Stimulated activated effector memory CD8-positive, alpha-beta T cell treated with anti-CD3 and anti-CD28 coated beads, Interleukin-12 subunit alpha, Interleukin-12 subunit beta, amount 100 ng/mL, for 72 hours (primary cell): ENCODE results near the gene RSPO3.
A peak's percentile ranks its signal among the peaks of the same experiment; 100 is the strongest.

Experiments
- ATAC-seq: fragments of 150-1000 bp; cut with Tn5 transposase; 2 replicates; pipeline ENCODE4 v1.10.0; 2021
- DNase-seq, 2 donors: peaks; one replicate each; pipeline ENCODE4 v3.0.0; 2021 to 2022; ENCODE audit warnings: low spot score in 2 of 2
- H3K27ac Mint-ChIP-seq: one replicate; pipeline ENCODE4 v1.8.0; 2022; ENCODE audit warnings: mild to moderate bottlenecking, mixed read lengths
- H3K36me3 Mint-ChIP-seq: one replicate; pipeline ENCODE4 v1.8.0; 2022; ENCODE audit warnings: mild to moderate bottlenecking, mixed read lengths
- H3K4me1 Mint-ChIP-seq: one replicate; pipeline ENCODE4 v1.8.0; 2022; ENCODE audit warnings: mixed read lengths
- H3K4me3 Mint-ChIP-seq: one replicate; pipeline ENCODE4 v1.8.0; 2022; ENCODE audit warnings: mild to moderate bottlenecking, mixed read lengths
- H3K9me3 Mint-ChIP-seq: one replicate; pipeline ENCODE4 v1.8.0; 2022; ENCODE audit warnings: mixed read lengths

RSPO3 gene

GRCh38 chr6:127164036-127164435, 45.6 kb downstream of the RSPO3 start:
- Mint-ChIP-seq H3K27ac (no peak overlapping the region), H3K9me3 (no peaks in the 10 kb centered on the region), H3K4me3 (no peak overlapping the region), H3K36me3 (no peaks in the 10 kb centered on the region), H3K4me1 (no peaks in the 10 kb centered on the region)
- ATAC-seq (no peak), DNase-seq (no peak)

DNA sequence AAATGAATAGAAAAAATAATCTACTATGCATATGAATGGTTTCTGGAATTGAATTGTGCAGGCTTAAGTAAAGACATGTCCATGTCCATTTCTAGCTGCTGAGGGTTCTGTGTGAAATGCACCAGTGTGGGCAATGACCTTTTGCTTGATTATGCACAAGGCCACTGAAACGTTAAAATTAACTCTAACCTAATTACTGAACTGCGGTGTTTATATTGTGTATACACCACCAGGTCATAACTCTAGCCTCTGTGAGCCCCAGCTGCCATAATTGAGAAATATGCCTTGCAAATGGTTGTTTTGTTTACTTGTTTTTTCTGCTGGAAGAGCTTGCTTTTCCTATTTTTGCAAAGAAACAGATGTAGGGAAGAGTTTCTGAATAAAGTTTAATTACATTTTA, 46.1 kb downstream of the RSPO3 start:
- Mint-ChIP-seq H3K36me3 (no peaks in the 10 kb centered on the region), H3K9me3 (no peaks in the 10 kb centered on the region), H3K4me3 (no peak overlapping the region), H3K27ac (no peak overlapping the region), H3K4me1 (no peaks in the 10 kb centered on the region)
- DNase-seq (no peak), ATAC-seq (no peak)

DNA sequence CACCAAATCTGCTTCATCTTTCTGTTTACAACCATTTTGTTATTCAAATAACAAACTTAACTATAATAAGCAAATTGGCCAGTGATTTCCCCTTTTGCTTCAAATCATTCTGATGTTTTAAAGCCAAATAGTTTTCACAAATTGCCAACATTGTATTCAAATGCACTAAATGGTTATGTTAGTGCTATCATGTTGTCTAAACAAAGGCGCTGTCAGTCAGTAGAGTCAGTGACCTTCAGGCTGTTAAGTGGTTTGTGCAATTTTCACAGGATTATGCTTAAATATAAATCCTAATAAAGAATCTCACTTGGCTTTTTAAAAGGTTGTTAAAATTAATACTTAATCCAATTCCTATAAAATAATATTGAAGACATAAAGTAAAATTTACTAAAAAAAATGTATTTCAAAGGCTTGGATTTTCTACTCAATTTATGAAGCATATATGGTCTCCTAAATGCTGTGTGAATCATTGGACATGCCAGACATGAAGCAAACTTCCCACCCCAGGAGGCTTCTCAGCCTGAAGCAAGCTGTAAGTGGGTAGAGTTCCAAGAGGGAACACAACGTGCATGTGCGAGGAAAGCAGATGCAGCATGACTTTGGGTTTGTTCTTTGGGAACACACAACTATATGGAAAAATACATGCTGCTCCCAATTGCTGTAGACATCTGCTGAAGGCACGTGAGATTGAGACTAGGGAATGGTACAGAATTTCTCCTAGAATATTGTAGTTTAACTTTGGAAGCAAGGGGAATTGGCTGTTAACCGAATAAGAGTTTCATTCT, 54.9 kb downstream of the RSPO3 start:
- no peaks in the 10 kb centered on the region for H3K36me3 Mint-ChIP-seq
- H3K4me3 Mint-ChIP-seq: no peak overlapping the region
- H3K4me1 Mint-ChIP-seq: no peaks in the 10 kb centered on the region
- no peaks in the 10 kb centered on the region for H3K9me3 Mint-ChIP-seq
- DNase-seq (no peak), ATAC-seq (no peak)
- no peak overlapping the region for H3K27ac Mint-ChIP-seq

- no peaks in the 10 kb centered on the region for H3K4me1 Mint-ChIP-seq
- H3K27ac Mint-ChIP-seq: no peak overlapping the region
- ATAC-seq (no peak), DNase-seq (no peak)
- H3K36me3 Mint-ChIP-seq: no peaks in the 10 kb centered on the region
- no peak overlapping the region for H3K4me3 Mint-ChIP-seq
- no peaks in the 10 kb centered on the region for H3K9me3 Mint-ChIP-seq
Observed at GRCh38 chr6:127176146-127176545, 57.7 kb downstream of the RSPO3 start.

DNA sequence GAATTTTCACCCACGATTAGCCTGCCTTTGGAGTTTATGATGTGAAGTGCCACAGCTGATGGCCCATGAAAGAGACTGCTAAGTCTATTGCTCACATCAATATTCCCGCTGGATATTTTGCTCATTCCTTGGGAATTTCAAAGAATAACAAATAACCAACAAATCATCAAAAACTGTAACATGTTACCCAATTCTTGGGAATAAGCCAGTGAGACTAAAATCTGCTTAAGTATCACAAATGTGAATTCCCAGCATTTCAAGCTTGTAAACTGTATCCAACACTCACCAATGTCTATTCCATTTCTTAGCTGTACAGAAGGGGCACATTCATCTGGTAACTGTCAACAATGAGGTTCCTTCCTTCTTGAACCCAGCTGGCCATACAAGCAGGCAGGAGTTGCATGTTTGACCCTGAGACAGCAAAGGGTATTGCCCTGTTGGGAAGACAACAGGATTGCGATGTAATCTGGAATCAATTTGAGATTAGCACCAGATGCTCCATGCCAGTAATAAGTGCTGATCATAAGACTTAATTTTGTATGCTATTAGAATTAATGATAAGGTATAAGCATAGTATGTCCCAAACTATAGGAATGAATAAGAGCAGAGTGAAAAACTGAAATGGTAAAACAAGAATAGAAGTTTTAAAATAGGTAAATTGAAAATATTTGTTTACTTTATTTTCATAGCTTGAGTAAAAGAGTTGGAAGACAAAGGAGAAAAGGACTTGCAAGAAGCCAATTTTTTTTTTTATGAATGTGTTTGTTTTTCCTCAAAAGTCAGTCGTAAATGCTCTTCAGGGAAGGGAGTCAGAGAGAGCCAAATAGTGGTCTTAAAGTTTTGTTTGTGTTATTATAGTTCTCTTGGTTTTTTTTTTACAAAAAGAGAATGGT, 58.8 kb downstream of the RSPO3 start:
- ATAC-seq (no peak), DNase-seq (no peak)
- Mint-ChIP-seq H3K36me3 (no peaks in the 10 kb centered on the region), H3K9me3 (no peaks in the 10 kb centered on the region), H3K27ac (no peak overlapping the region), H3K4me1 (no peaks in the 10 kb centered on the region), H3K4me3 (no peak overlapping the region)

DNA sequence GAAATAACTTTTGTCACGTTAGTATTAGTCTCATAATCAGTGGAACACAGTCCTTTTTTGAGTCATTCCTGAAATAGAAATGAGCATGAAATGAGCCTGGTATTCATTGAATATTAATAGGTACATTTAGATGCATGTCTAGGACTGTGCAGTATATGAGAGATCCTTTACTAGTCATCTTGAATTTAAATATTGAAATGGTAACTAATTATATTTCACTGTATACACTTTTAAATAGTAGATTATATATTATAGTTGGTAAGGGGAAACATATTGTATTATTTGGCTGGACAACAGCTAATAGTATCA, 59.4 kb downstream of the RSPO3 start:
- ATAC-seq (no peak), DNase-seq (no peak)
- H3K9me3 Mint-ChIP-seq: no peaks in the 10 kb centered on the region
- no peak overlapping the region for H3K27ac Mint-ChIP-seq
- H3K4me1 Mint-ChIP-seq: no peaks in the 10 kb centered on the region
- no peaks in the 10 kb centered on the region for H3K36me3 Mint-ChIP-seq
- H3K4me3 Mint-ChIP-seq: no peak overlapping the region

DNA sequence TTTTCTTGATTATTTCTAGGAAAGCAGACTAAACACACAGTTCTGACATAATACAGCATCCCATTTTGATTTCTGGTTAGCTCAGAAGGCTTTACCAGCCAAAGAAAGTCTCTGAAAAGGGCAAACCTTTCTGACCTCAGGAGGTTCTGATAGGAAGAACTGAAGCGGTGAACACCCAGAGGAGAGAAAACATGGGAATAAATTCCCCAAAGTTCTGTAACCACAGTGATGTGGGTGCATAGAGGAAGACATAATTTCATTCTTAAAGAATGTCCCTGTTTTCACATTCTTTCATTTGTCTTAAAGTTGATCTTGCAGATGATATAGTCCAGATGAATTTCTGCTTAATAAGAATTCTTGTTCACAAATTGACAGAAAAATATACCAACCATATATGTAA, 60.3 kb downstream of the RSPO3 start:
- Mint-ChIP-seq H3K9me3 (no peaks in the 10 kb centered on the region), H3K27ac (no peak overlapping the region), H3K4me1 (no peaks in the 10 kb centered on the region), H3K36me3 (no peaks in the 10 kb centered on the region), H3K4me3 (no peak overlapping the region)
- ATAC-seq (no peak), DNase-seq (no peak)

DNA sequence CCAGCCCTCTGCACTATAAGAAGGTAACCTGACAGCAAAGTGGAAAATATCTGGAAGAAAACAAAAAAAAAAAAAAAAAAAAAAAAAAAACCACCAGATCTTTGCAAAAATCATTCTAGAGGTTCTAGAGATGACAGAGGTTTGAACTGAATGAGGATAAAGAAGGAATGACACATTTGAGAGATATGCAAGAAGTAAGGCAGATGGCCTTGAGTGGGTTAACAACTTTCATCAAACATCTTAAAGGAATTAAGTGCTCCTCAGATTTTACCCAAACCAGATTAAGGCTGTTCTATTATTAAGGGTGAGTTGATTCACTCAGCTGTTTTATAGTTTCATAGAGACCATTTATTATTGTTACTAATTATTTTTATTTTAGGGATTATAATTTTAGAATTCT, 62.0 kb downstream of the RSPO3 start:
- H3K4me3 Mint-ChIP-seq: no peak overlapping the region
- ATAC-seq: no peak
- H3K9me3 Mint-ChIP-seq: no peaks in the 10 kb centered on the region
- no peak overlapping the region for H3K27ac Mint-ChIP-seq
- H3K36me3 Mint-ChIP-seq: no peaks in the 10 kb centered on the region
- no peak for DNase-seq
- H3K4me1 Mint-ChIP-seq: no peaks in the 10 kb centered on the region

DNA sequence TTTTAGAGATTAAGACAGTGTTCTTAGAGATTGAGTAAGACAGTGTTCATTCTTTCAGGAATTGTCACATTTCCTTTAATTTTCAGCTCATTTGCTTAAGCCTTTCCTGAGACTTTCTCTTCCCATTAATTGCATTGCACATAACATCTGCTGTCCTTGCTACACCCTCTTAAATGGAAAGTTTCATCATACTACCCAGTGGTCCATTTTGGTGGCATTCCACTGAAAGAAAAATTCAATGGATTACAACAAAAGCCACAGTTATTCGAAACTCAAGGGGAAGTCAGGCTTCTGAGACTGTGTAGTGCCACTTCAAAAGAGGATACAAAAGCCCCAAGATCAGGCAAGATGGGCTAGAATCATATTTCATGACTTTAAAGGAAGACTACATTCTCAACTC, 64.0 kb downstream of the RSPO3 start:
- Mint-ChIP-seq H3K27ac (no peak overlapping the region), H3K36me3 (no peaks in the 10 kb centered on the region), H3K4me1 (no peaks in the 10 kb centered on the region), H3K9me3 (no peaks in the 10 kb centered on the region), H3K4me3 (no peak overlapping the region)
- no peak for ATAC-seq
- DNase-seq: no peak

DNA sequence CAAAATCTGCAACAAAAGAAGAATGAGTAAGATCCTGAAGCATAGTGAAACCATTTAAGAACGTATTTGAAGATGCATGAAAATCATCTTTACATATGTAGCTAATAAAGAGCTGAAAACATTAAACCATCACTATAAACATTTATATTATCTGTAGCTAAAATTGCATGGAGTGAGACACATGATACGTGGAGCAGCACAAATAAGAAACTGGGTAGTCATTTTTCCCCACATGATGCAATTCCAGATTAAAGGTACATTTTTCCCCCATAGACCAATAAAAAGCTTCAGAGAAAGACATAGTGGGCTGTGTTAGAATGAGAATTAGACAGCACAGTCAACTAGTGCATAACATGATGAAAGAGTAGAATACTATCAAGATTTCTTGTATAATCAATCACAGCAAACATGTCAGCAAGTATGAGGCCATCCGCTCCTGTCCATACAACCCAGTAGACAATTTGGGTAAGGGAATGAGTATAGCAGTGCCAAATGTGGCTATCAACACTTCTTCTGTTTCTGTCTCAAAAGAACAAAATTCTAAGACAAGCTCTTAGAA, 67.0 kb downstream of the RSPO3 start:
- no peak for ATAC-seq
- H3K36me3 Mint-ChIP-seq: no peaks in the 10 kb centered on the region
- H3K9me3 Mint-ChIP-seq: no peaks in the 10 kb centered on the region
- no peak overlapping the region for H3K27ac Mint-ChIP-seq
- no peak for DNase-seq
- H3K4me1 Mint-ChIP-seq: no peaks in the 10 kb centered on the region
- H3K4me3 Mint-ChIP-seq: no peak overlapping the region

DNA sequence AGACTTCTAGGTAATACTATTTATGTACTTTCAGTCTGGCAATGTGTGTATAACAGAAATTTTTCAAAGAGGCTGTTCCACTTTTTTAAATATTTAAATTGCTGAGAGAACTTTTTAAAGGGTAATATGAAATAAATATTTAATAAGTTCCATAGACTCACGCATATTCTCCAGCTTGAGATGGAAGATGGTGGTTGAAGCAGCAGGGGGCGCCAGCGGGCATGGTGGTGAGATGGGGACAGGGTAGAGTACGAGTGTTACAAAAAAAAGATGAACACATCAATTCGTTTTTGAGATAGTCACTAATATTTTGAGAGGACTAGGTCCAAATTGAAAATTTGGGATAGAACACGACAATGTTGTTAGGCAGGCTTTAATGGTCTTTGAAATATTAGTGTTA, 68.4 kb downstream of the RSPO3 start:
- Mint-ChIP-seq H3K9me3 (no peaks in the 10 kb centered on the region), H3K4me1 (no peaks in the 10 kb centered on the region), H3K4me3 (no peak overlapping the region), H3K36me3 (no peaks in the 10 kb centered on the region), H3K27ac (no peak overlapping the region)
- DNase-seq (peak; percentile 38 to 76), ATAC-seq (no peak)

- Mint-ChIP-seq H3K4me3 (no peak overlapping the region), H3K9me3 (no peaks in the 10 kb centered on the region), H3K4me1 (no peaks in the 10 kb centered on the region), H3K36me3 (no peaks in the 10 kb centered on the region), H3K27ac (no peak overlapping the region)
- no peak for DNase-seq
- no peak for ATAC-seq
Observed at GRCh38 chr6:127188744-127189143, 70.3 kb downstream of the RSPO3 start.

GRCh38 chr6:127190552-127190951, 72.1 kb downstream of the RSPO3 start:
- H3K27ac Mint-ChIP-seq: no peak overlapping the region
- DNase-seq (no peak), ATAC-seq (no peak)
- H3K36me3 Mint-ChIP-seq: no peaks in the 10 kb centered on the region
- no peaks in the 10 kb centered on the region for H3K9me3 Mint-ChIP-seq
- no peak overlapping the region for H3K4me3 Mint-ChIP-seq
- H3K4me1 Mint-ChIP-seq: no peaks in the 10 kb centered on the region

DNA sequence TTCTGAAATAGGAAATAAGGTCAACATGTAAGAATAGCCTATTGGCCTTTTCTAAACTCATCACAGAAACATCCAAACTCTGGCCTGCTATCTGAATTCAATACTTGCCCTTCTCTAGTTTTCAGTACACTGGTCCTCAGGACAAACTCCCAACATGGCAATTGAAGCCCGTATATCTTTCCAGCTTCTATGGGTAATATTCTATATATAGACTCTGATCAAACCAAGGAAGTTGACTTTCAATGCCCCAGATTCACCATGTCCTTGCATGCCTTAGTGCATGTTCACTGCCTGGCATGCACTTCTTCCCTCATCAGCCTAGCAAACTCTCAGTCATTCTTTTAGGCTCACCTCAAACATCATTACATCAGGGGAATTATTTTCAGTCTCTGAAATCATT, 73.2 kb downstream of the RSPO3 start:
- no peak for DNase-seq
- Mint-ChIP-seq H3K4me1 (no peaks in the 10 kb centered on the region), H3K36me3 (no peaks in the 10 kb centered on the region), H3K4me3 (no peak overlapping the region), H3K9me3 (no peaks in the 10 kb centered on the region), H3K27ac (no peak overlapping the region)
- no peak for ATAC-seq

DNA sequence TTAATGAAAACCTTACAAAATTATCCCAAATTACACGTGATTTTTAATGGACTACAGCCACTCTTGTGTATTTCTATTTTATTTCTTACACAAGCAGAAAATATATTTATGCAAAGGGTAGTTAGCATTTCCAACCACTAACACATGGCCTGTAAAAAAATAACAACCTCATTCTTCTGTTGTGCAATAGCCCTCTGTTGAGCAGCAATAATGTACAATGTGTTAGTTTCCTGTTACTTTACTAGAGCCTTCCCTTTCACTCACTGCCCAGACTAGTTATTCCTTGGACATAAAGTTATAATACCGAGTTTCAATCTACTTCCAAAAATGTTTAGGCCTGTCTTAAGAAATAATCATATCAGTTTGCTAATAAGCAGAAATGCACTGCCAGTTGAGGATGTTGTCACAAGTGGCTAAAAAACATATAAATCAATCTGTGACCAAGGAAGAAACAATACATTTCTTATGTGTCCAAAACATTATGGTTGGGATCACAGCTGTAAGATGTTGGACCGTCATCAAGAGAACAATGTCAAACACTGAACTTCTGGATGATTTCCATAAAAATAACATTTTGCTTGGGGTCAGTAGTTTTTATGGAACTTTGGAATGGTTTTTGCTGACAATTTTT, 74.6 kb downstream of the RSPO3 start:
- Mint-ChIP-seq H3K36me3 (no peaks in the 10 kb centered on the region), H3K9me3 (no peaks in the 10 kb centered on the region), H3K27ac (no peak overlapping the region), H3K4me3 (no peak overlapping the region), H3K4me1 (no peaks in the 10 kb centered on the region)
- DNase-seq: no peak
- ATAC-seq: no peak

DNA sequence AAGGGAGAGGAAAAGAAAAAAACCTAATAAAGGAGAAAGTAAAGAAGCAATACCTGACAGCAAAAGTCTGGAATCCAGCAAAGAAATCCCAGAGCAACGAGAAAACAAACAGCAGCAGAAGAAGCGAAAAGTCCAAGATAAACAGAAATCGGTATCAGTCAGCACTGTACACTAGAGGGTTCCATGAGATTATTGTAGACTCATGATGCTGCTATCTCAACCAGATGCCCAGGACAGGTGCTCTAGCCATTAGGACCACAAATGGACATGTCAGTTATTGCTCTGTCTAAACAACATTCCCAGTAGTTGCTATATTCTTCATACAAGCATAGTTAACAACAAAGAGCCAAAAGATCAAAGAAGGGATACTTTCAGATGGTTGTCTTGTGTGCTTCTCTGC, 77.4 kb downstream of the RSPO3 start:
- no peaks in the 10 kb centered on the region for H3K36me3 Mint-ChIP-seq
- no peak for DNase-seq

More for the DNA sequence above, 77.4 kb downstream of the RSPO3 start:
- H3K27ac Mint-ChIP-seq: no peak overlapping the region
- no peak for ATAC-seq
- H3K9me3 Mint-ChIP-seq: no peaks in the 10 kb centered on the region
- no peak overlapping the region for H3K4me3 Mint-ChIP-seq
- H3K4me1 Mint-ChIP-seq: no peaks in the 10 kb centered on the region
